UCSD-AML1 (cell line): Measurements from ENCODE around the gene RNF157.

Experiments used
- DNase-seq: peaks from one replicate; lab custom pipeline; 2025; ENCODE audit not compliant: unreplicated experiment; lab: John Stamatoyannopoulos, UW

RNF157 gene

DNA sequence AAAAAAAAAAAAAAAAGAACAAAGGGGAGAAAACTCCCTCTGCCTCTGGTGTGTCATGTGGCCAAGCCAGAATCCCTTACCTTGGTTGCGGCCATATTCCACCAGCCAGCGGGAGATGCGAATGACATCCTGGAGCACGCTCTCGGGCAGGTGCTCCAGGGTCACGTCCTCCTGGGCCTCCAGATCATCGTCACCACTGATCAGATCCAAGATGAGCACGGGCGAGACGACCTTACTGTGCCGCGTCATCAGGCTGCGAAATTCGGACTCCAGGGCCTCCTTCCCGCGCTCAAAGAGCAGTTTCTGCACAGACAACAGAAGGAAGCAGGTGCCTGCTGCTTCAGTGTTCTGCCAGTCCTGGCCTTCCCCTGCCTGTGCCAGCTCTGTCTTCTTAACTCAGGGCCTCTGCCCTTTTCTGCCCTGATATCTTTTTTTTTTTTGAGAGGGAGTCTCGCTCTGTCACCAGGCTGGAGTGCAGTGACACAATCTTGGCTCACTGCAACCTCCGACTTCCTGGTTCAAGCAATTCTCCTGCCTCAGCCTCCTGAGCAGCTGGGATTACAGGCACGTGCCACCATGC, 142.5 kb downstream of the RNF157 start:
- DNase-seq, result no peak

- DNase-seq, result no peak
These were observed 144.3 kb downstream of the RNF157 start for GRCh38 chr17:76095943-76096342.

DNA sequence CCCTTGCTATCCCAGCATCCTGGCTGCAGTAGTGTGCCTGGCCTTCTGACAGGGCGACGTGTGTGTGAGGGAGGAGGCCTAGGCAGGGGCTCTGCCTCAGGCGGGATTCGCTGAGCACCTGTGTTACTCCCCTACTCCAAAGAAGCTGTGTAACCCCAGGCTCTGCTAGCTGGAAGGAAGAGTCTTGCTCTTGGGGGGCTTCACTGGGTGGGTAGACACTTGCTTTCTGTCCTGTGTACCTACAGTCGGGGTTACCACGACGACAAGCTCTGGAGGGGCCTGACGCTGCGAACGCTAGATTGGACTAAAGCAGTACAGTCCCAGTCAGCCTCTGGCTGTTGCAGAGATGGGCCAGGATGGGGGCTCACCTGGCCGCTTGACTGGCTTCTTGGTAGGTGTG, 146.2 kb downstream of the RNF157 start:
- no peak for DNase-seq

GRCh38 chr17:76092526-76093413, 147.5 kb downstream of the RNF157 start:
- DNase-seq, result no peak
